ENCODE data around the gene COX4I1. TPM values are rescaled to one million over a fixed set of nuclear protein-coding genes. Genes with fewer than 3 reads are reported as not detected.

The COX4I1 gene
- total RNA-seq, 1 experiment from 2014 or later, result 417 TPM

- H3K9me3 ChIP-seq (ENCODE audit: low read length), result no peaks in the 10 kb centered on the region
- H3K4me2 ChIP-seq (ENCODE audit: low read depth, low read length, poor library complexity, severe bottlenecking), result no peak overlapping the region
- H4K20me1 ChIP-seq (ENCODE audit: insufficient read depth, low read depth, low read length), result no peaks in the 10 kb centered on the region
- H3K36me3 ChIP-seq (ENCODE audit: insufficient read depth, low read length), result no peaks in the 10 kb centered on the region
- no peaks in the 10 kb centered on the region for H3K79me2 ChIP-seq (ENCODE audit: low read length)
- H3K4me1 ChIP-seq (ENCODE audit: low read length), result peaks cover 30% of the 10 kb centered on the region
- no peak overlapping the region for H3K4me3 ChIP-seq (ENCODE audit: low read length)
- no peak overlapping the region for H2AFZ ChIP-seq (ENCODE audit: low read length)
- no peak for DNase-seq
- no peaks in the 10 kb centered on the region for H3K9me2 ChIP-seq (replicated peaks; ENCODE audit: insufficient read depth, low read length)
- H3K27me3 ChIP-seq (ENCODE audit: low read length), result no peaks in the 10 kb centered on the region
- no peak overlapping the region for H3K9ac ChIP-seq (ENCODE audit: low read length)
- H3K27ac ChIP-seq (ENCODE audit: low read length), result no peak overlapping the region
Measured at GRCh38 chr16:85850344-85850880, 50.9 kb downstream of the COX4I1 start.

- Histone ChIP-seq H3K36me3 (ENCODE audit: insufficient read depth, low read length) (no peaks in the 10 kb centered on the region), H3K27me3 (ENCODE audit: low read length) (no peaks in the 10 kb centered on the region), H3K4me3 (ENCODE audit: low read length) (no peak overlapping the region), H3K79me2 (ENCODE audit: low read length) (no peaks in the 10 kb centered on the region), H3K9me2 (replicated peaks; ENCODE audit: insufficient read depth, low read length) (no peaks in the 10 kb centered on the region), H4K20me1 (ENCODE audit: insufficient read depth, low read depth, low read length) (no peaks in the 10 kb centered on the region), H3K9ac (ENCODE audit: low read length) (no peak overlapping the region), H3K4me2 (ENCODE audit: low read depth, low read length, poor library complexity, severe bottlenecking) (no peak overlapping the region), H3K4me1 (ENCODE audit: low read length) (peaks cover 30% of the 10 kb centered on the region), H2AFZ (ENCODE audit: low read length) (no peak overlapping the region), H3K9me3 (ENCODE audit: low read length) (no peaks in the 10 kb centered on the region), H3K27ac (ENCODE audit: low read length) (no peak overlapping the region)
- no peak for DNase-seq
Measured at GRCh38 chr16:85851034-85851785, 51.7 kb downstream of the COX4I1 start.

- H3K4me2 ChIP-seq (ENCODE audit: low read depth, low read length, poor library complexity, severe bottlenecking), result peak overlapping the region; percentile 43
- no peak overlapping the region for H3K9ac ChIP-seq (ENCODE audit: low read length)
- H3K9me2 ChIP-seq (replicated peaks; ENCODE audit: insufficient read depth, low read length), result no peaks in the 10 kb centered on the region
- H3K27ac ChIP-seq (ENCODE audit: low read length), result no peak overlapping the region
- H3K79me2 ChIP-seq (ENCODE audit: low read length), result no peaks in the 10 kb centered on the region
- peak overlapping the region; percentile 6; the same call in 1 of the 2 replicates for H2AFZ ChIP-seq (ENCODE audit: low read length)
- DNase-seq, result peak; percentile 66
- peaks cover 26% of the 10 kb centered on the region for H3K4me1 ChIP-seq (ENCODE audit: low read length)
- H3K36me3 ChIP-seq (ENCODE audit: insufficient read depth, low read length), result no peaks in the 10 kb centered on the region
- no peaks in the 10 kb centered on the region for H3K9me3 ChIP-seq (ENCODE audit: low read length)
- H4K20me1 ChIP-seq (ENCODE audit: insufficient read depth, low read depth, low read length), result no peaks in the 10 kb centered on the region
- H3K27me3 ChIP-seq (ENCODE audit: low read length), result no peaks in the 10 kb centered on the region
- no peak overlapping the region for H3K4me3 ChIP-seq (ENCODE audit: low read length)
Measured at GRCh38 chr16:85853547-85854545, 54.4 kb downstream of the COX4I1 start.

GRCh38 chr16:85854935-85855334 is 55.4 kb downstream of the COX4I1 start:
- Histone ChIP-seq H3K4me3 (ENCODE audit: low read length) (no peak overlapping the region), H2AFZ (ENCODE audit: low read length) (no peak overlapping the region), H3K4me1 (ENCODE audit: low read length) (peaks cover 31% of the 10 kb centered on the region), H4K20me1 (ENCODE audit: insufficient read depth, low read depth, low read length) (no peaks in the 10 kb centered on the region), H3K27ac (ENCODE audit: low read length) (no peak overlapping the region), H3K79me2 (ENCODE audit: low read length) (no peaks in the 10 kb centered on the region), H3K4me2 (ENCODE audit: low read depth, low read length, poor library complexity, severe bottlenecking) (no peak overlapping the region), H3K9me2 (replicated peaks; ENCODE audit: insufficient read depth, low read length) (no peaks in the 10 kb centered on the region), H3K9ac (ENCODE audit: low read length) (no peak overlapping the region), H3K27me3 (ENCODE audit: low read length) (no peaks in the 10 kb centered on the region), H3K36me3 (ENCODE audit: insufficient read depth, low read length) (no peaks in the 10 kb centered on the region), H3K9me3 (ENCODE audit: low read length) (no peaks in the 10 kb centered on the region)
- DNase-seq, result no peak

GRCh38 chr16:85856079-85856478 is 56.6 kb downstream of the COX4I1 start:
- Histone ChIP-seq H3K4me1 (ENCODE audit: low read length) (peaks cover 37% of the 10 kb centered on the region), H3K4me2 (ENCODE audit: low read depth, low read length, poor library complexity, severe bottlenecking) (no peak overlapping the region), H3K36me3 (ENCODE audit: insufficient read depth, low read length) (no peaks in the 10 kb centered on the region), H3K9me3 (ENCODE audit: low read length) (no peaks in the 10 kb centered on the region), H4K20me1 (ENCODE audit: insufficient read depth, low read depth, low read length) (no peaks in the 10 kb centered on the region), H2AFZ (ENCODE audit: low read length) (no peak overlapping the region), H3K79me2 (ENCODE audit: low read length) (no peaks in the 10 kb centered on the region), H3K27ac (ENCODE audit: low read length) (no peak overlapping the region), H3K9me2 (replicated peaks; ENCODE audit: insufficient read depth, low read length) (no peaks in the 10 kb centered on the region), H3K4me3 (ENCODE audit: low read length) (no peak overlapping the region), H3K9ac (ENCODE audit: low read length) (no peak overlapping the region), H3K27me3 (ENCODE audit: low read length) (no peaks in the 10 kb centered on the region)
- DNase-seq, result no peak

GRCh38 chr16:85856585-85856984 is 57.1 kb downstream of the COX4I1 start:
- Histone ChIP-seq H3K4me3 (ENCODE audit: low read length) (no peak overlapping the region), H2AFZ (ENCODE audit: low read length) (no peak overlapping the region), H3K36me3 (ENCODE audit: insufficient read depth, low read length) (no peaks in the 10 kb centered on the region), H3K27ac (ENCODE audit: low read length) (no peak overlapping the region), H3K79me2 (ENCODE audit: low read length) (no peaks in the 10 kb centered on the region), H3K4me1 (ENCODE audit: low read length) (peaks cover 32% of the 10 kb centered on the region), H3K9ac (ENCODE audit: low read length) (no peak overlapping the region), H3K4me2 (ENCODE audit: low read depth, low read length, poor library complexity, severe bottlenecking) (no peak overlapping the region), H3K9me3 (ENCODE audit: low read length) (no peaks in the 10 kb centered on the region), H3K9me2 (replicated peaks; ENCODE audit: insufficient read depth, low read length) (no peaks in the 10 kb centered on the region), H4K20me1 (ENCODE audit: insufficient read depth, low read depth, low read length) (no peaks in the 10 kb centered on the region), H3K27me3 (ENCODE audit: low read length) (no peaks in the 10 kb centered on the region)
- no peak for DNase-seq
